ENCODE measurements around the gene RHOD. TPM values are rescaled to one million over a fixed set of nuclear protein-coding genes. Genes with fewer than 3 reads are reported as not detected.

RHOD gene
- total and polyA plus RNA-seq, 2 of the 8 experiments (the other 6 are each of a cell fraction or from before 2014, with no cell fraction given): 12.1 to 17.6 TPM

DNA sequence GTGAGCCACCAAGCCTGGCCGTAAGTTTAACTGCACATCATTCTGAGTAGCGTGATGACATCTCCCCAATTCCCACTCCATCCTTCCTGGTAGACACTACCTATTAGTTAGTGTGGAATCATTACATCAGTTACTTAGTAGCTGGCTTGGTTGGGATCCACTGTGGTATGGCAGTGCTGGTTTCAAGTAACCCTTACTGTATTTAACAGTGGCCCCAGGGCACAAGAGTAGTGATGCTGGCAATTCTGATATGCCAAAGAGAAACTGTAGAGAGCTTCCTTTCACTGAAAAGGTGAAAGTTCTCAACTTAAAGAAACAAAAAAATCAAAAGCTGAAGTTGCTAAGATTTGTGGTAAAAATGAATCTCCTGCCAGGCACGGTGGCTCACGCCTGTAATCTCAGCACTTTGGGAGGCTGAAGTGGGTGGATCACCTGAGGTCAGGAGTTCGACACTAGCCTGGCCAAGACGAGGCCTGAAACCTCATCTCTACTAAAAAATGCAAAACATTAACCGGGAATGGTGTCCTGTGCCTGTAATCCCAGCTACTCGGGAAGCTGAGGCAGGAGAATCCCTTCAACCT lies 27.2 kb downstream of the RHOD start (continued):
- TF ChIP-seq ATF2 (IDR thresholded peaks at IDR 0.05; ENCODE audit: low read length) (no peak), SP2 (IDR thresholded peaks at IDR 0.05; ENCODE audit: low read length) (no peak), SIN3A (conservative IDR thresholded peaks at IDR 0.05 in 1 of 2, IDR thresholded peaks at IDR 0.05 in 1 of 2; ENCODE audit: low read depth in 1 of 2, low read length in 2 of 2) (no peak), RAD21 (IDR thresholded peaks at IDR 0.05 in 1 of 2, conservative IDR thresholded peaks at IDR 0.05 in 1 of 2; ENCODE audit: low read depth in 2 of 2, low read length in 2 of 2) (no peak), EP300 (IDR thresholded peaks at IDR 0.05; ENCODE audit: borderline replicate concordance in 1 of 2, low read depth in 2 of 2, low read length in 2 of 2) (no peak)

All from H1 (cell line).